SU-DHL-6 (cell line): ENCODE measurements around the gene INSIG2.

ENCODE experiments used
- EZH2phosphoT487 ChIP-seq: fragments of 200-600 bp; sonication (generic), shearing (Covaris generic); conservative IDR thresholded peaks from 2 replicates; pipeline ENCODE4 v1.6.1; 2018; ENCODE audit warnings: mild to moderate bottlenecking, antibody characterized with exemption, low read length, moderate library complexity, mixed read lengths
- TF ChIP-seq, protein P1 (sequence below): fragments of 200-600 bp; sonication (generic); IDR thresholded peaks from one replicate; pipeline ENCODE4 v1.5.1; 2017; ENCODE audit warnings: antibody characterized with exemption, mild to moderate bottlenecking, low read length, moderate library complexity; ENCODE audit not compliant: insufficient read depth, poor library complexity, severe bottlenecking

DNA sequence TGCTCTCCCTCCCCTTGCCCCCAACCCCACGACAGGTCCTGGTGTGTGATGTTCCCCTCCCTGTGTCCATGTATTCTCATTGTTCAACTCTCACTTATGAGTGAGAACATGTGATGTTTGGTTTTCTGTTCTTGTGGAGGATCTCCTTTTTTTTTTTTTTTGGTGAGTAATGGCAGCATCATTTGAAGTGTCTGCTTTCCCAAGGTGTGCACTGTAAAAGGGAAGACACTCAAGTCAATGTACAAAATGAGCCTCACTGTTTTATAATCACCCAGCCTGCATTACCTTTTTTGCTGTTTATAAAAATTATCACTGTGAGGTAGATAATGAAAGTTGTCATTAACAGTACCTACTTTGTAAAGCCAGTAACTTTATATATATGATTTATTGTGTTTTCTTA is 56.9 kb downstream of the INSIG2 start:
- TF ChIP-seq, protein P1, sequence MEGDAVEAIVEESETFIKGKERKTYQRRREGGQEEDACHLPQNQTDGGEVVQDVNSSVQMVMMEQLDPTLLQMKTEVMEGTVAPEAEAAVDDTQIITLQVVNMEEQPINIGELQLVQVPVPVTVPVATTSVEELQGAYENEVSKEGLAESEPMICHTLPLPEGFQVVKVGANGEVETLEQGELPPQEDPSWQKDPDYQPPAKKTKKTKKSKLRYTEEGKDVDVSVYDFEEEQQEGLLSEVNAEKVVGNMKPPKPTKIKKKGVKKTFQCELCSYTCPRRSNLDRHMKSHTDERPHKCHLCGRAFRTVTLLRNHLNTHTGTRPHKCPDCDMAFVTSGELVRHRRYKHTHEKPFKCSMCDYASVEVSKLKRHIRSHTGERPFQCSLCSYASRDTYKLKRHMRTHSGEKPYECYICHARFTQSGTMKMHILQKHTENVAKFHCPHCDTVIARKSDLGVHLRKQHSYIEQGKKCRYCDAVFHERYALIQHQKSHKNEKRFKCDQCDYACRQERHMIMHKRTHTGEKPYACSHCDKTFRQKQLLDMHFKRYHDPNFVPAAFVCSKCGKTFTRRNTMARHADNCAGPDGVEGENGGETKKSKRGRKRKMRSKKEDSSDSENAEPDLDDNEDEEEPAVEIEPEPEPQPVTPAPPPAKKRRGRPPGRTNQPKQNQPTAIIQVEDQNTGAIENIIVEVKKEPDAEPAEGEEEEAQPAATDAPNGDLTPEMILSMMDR, result no peak
- no peak for TF ChIP-seq EZH2phosphoT487
